Loucy (cell line): ENCODE results near the gene LRRK1.

ENCODE experiments used
- H2AFZ ChIP-seq: fragments of 200-600 bp; sonication (generic); 2 replicates; pipeline ENCODE4 v1.6.0; 2016; ENCODE audit warnings: antibody characterized with exemption, mild to moderate bottlenecking, low read length, moderate library complexity
- H3F3A ChIP-seq: fragments of 200-600 bp; 2 replicates; pipeline ENCODE4 v1.6.0; 2016; ENCODE audit warnings: antibody characterized with exemption, low read depth, mild to moderate bottlenecking
- H3K27me3 ChIP-seq: fragments of 200-600 bp; sonication (generic); 2 replicates; pipeline ENCODE4 v1.6.1; 2014; ENCODE audit warnings: low read length, mild to moderate bottlenecking; ENCODE audit not compliant: insufficient read depth, poor library complexity, severe bottlenecking
- H3K36me3 ChIP-seq: fragments of 200-600 bp; sonication (generic); 2 replicates; pipeline ENCODE4 v1.6.1; 2016; ENCODE audit warnings: low read length; ENCODE audit not compliant: insufficient read depth
- H3K4me1 ChIP-seq: fragments of 200-600 bp; sonication (generic); 2 replicates; pipeline ENCODE4 v1.5.1; 2014; ENCODE audit warnings: low read length, mild to moderate bottlenecking; ENCODE audit not compliant: insufficient read depth, poor library complexity, severe bottlenecking
- H3K4me2 ChIP-seq: fragments of 200-600 bp; sonication (generic); 2 replicates; pipeline ENCODE4 v1.6.0; 2014; ENCODE audit warnings: antibody characterized with exemption, low read length, low read depth, mild to moderate bottlenecking; ENCODE audit not compliant: poor library complexity, severe bottlenecking
- H3K4me3 ChIP-seq: fragments of 200-600 bp; sonication (generic); 2 replicates; pipeline ENCODE4 v1.5.1; 2014; ENCODE audit warnings: low read length, mild to moderate bottlenecking, mixed read lengths; ENCODE audit not compliant: poor library complexity, severe bottlenecking
- H3K79me2 ChIP-seq: fragments of 200-600 bp; sonication (generic); 2 replicates; pipeline ENCODE4 v1.6.1; 2014; ENCODE audit warnings: low read length; ENCODE audit not compliant: insufficient read depth
- H3K9ac ChIP-seq: fragments of 200-600 bp; sonication (generic); 2 replicates; pipeline ENCODE4 v1.6.0; 2014; ENCODE audit warnings: mild to moderate bottlenecking, low read depth, low read length, moderate library complexity; ENCODE audit not compliant: poor library complexity, severe bottlenecking
- H3K9me2 ChIP-seq: fragments of 200-600 bp; sonication (generic); replicated peaks from 2 replicates; pipeline ENCODE4 v1.6.1; 2016; ENCODE audit warnings: low read depth, low read length, mixed read lengths
- H3K9me3 ChIP-seq: fragments of 200-600 bp; sonication (generic); 2 replicates; pipeline ENCODE4 v1.6.1; 2014; ENCODE audit warnings: mild to moderate bottlenecking, antibody characterized with exemption, low read length, low read depth; ENCODE audit not compliant: insufficient read depth
- H4K20me1 ChIP-seq: fragments of 200-600 bp; sonication (generic); 2 replicates; pipeline ENCODE4 v1.6.0; 2014; ENCODE audit warnings: antibody characterized with exemption, low read length, mild to moderate bottlenecking; ENCODE audit not compliant: insufficient read depth, poor library complexity, severe bottlenecking
- CTCF ChIP-seq: fragments of 200-600 bp; sonication (generic); conservative IDR thresholded peaks from 2 replicates; pipeline ENCODE4 v1.5.1; 2014; ENCODE audit warnings: mild to moderate bottlenecking, antibody characterized with exemption, low read length
- EZH2phosphoT487 ChIP-seq: fragments of 200-600 bp; IDR thresholded peaks from 2 replicates; pipeline ENCODE4 v1.6.1; 2018; ENCODE audit warnings: antibody characterized with exemption, mild to moderate bottlenecking, moderate library complexity, borderline replicate concordance

Gene LRRK1

GRCh38 chr15:101001056-101001455 lies 81.9 kb downstream of the LRRK1 start:
- H3K9me3 ChIP-seq: no peaks in the 10 kb centered on the region
- H3K9me2 ChIP-seq: no peaks in the 10 kb centered on the region
- H4K20me1 ChIP-seq: no peaks in the 10 kb centered on the region
- TF ChIP-seq EZH2phosphoT487 (no peak), CTCF (no peak)
- H2AFZ ChIP-seq: no peak overlapping the region
- no peaks in the 10 kb centered on the region for H3K79me2 ChIP-seq
- H3K4me2 ChIP-seq: no peak overlapping the region
- no peaks in the 10 kb centered on the region for H3K4me1 ChIP-seq
- no peaks in the 10 kb centered on the region for H3K36me3 ChIP-seq
- H3K4me3 ChIP-seq: no peak overlapping the region
- H3K9ac ChIP-seq: no peak overlapping the region
- no peaks in the 10 kb centered on the region for H3F3A ChIP-seq
- H3K27me3 ChIP-seq: no peaks in the 10 kb centered on the region

- H3K36me3 ChIP-seq: no peaks in the 10 kb centered on the region
- no peaks in the 10 kb centered on the region for H3K4me1 ChIP-seq
Measured at GRCh38 chr15:101001796-101002195, 82.6 kb downstream of the LRRK1 start.

GRCh38 chr15:101003081-101003480 lies 83.9 kb downstream of the LRRK1 start:
- H3K79me2 ChIP-seq: no peaks in the 10 kb centered on the region

More at GRCh38 chr15:101001796-101002195, 82.6 kb downstream of the LRRK1 start:
- Histone ChIP-seq H3K9ac (no peak overlapping the region), H2AFZ (no peak overlapping the region), H3K4me3 (no peak overlapping the region), H4K20me1 (no peaks in the 10 kb centered on the region), H3F3A (no peaks in the 10 kb centered on the region), H3K27me3 (no peaks in the 10 kb centered on the region), H3K79me2 (no peaks in the 10 kb centered on the region), H3K9me3 (no peaks in the 10 kb centered on the region), H3K4me2 (no peak overlapping the region), H3K9me2 (no peaks in the 10 kb centered on the region)
- no peak for TF ChIP-seq EZH2phosphoT487
- no peak for TF ChIP-seq CTCF

More at GRCh38 chr15:101003081-101003480, 83.9 kb downstream of the LRRK1 start:
- Histone ChIP-seq H3K27me3 (no peaks in the 10 kb centered on the region), H3K4me2 (no peak overlapping the region), H3F3A (no peaks in the 10 kb centered on the region), H3K9me3 (no peaks in the 10 kb centered on the region), H4K20me1 (no peaks in the 10 kb centered on the region), H3K9me2 (no peaks in the 10 kb centered on the region), H3K4me1 (peaks cover 8% of the 10 kb centered on the region), H3K4me3 (no peak overlapping the region), H2AFZ (no peak overlapping the region), H3K9ac (no peak overlapping the region), H3K36me3 (no peaks in the 10 kb centered on the region)
- TF ChIP-seq EZH2phosphoT487 (no peak), CTCF (no peak)
